CD4-positive, CD25-positive, alpha-beta regulatory T cell (primary cell): ENCODE data around the gene NOL12. TPM values are rescaled to one million over a fixed set of nuclear protein-coding genes. Genes with fewer than 3 reads are reported as not detected.
"Not testable (repeated sequence)": the region's sequence is repeated elsewhere in the genome, so short reads cannot be mapped to it uniquely, and the experiment has no call there.

ENCODE experiments used
- ATAC-seq, 2 donors: fragments of 150-1000 bp; cut with Tn5 transposase; one replicate each; pipeline ENCODE4 v1.10.0; 2021; ENCODE audit warnings: low read depth in 2 of 2, moderate number of reproducible peaks in 2 of 2, moderate library complexity in 1 of 2
- DNase-seq, 3 donors: peaks; one replicate each; pipeline versions ENCODE4 v3.0.0 to v3.0.0-alpha.2; 2012 to 2022; ENCODE audit warnings: mixed read lengths in 1 of 3
- H3K27ac ChIP-seq: one replicate; pipeline ENCODE4 v1.7.0; 2013; ENCODE audit warnings: mild to moderate bottlenecking, low read length; ENCODE audit not compliant: insufficient read depth, poor library complexity, severe bottlenecking
- H3K27me3 ChIP-seq: one replicate; pipeline ENCODE4 v1.7.0; 2013; ENCODE audit warnings: low read length; ENCODE audit not compliant: control insufficient read depth, insufficient read depth
- H3K36me3 ChIP-seq: one replicate; pipeline ENCODE4 v1.7.0; 2013; ENCODE audit warnings: mild to moderate bottlenecking, low read length, moderate library complexity; ENCODE audit not compliant: control insufficient read depth, insufficient read depth
- H3K4me1 ChIP-seq: 2 replicates; pipeline ENCODE4 v1.7.0; 2013; ENCODE audit warnings: mild to moderate bottlenecking, low read length; ENCODE audit not compliant: insufficient read depth, control insufficient read depth, poor library complexity, severe bottlenecking
- H3K4me3 ChIP-seq: one replicate; pipeline ENCODE4 v1.7.0; 2013; ENCODE audit warnings: low read depth, mild to moderate bottlenecking, low read length, moderate library complexity
- H3K9me3 ChIP-seq, 2 experiments: 1 replicate in 1 of 2; 2 replicates in 1 of 2; pipeline ENCODE4 v1.7.0; 2013; ENCODE audit warnings: low read length in 2 of 2, mild to moderate bottlenecking in 1 of 2, moderate library complexity in 1 of 2; ENCODE audit not compliant: control insufficient read depth in 2 of 2
- H3K27ac Mint-ChIP-seq, 3 donors: one replicate each; pipeline ENCODE4 v1.8.0; 2020 to 2022; ENCODE audit warnings: mild to moderate bottlenecking in 3 of 3, mixed read lengths in 3 of 3, moderate library complexity in 2 of 3
- H3K27me3 Mint-ChIP-seq: one replicate; pipeline ENCODE4 v1.8.0; 2022; ENCODE audit warnings: mild to moderate bottlenecking, mixed read lengths
- H3K36me3 Mint-ChIP-seq: one replicate; pipeline ENCODE4 v1.8.0; 2020; ENCODE audit warnings: mixed read lengths
- H3K4me1 Mint-ChIP-seq, 4 donors: one replicate each; pipeline ENCODE4 v1.8.0; 2020 to 2022; ENCODE audit warnings: mixed read lengths in 4 of 4, mild to moderate bottlenecking in 1 of 4
- H3K4me3 Mint-ChIP-seq, 4 donors: one replicate each; pipeline ENCODE4 v1.8.0; 2020 to 2022; ENCODE audit warnings: mild to moderate bottlenecking in 4 of 4, mixed read lengths in 4 of 4, moderate library complexity in 3 of 4
- H3K9me3 Mint-ChIP-seq, 7 donors: one replicate each; pipeline ENCODE4 v1.8.0; 2020 to 2022; ENCODE audit warnings: mixed read lengths in 7 of 7, mild to moderate bottlenecking in 3 of 7, moderate library complexity in 2 of 7
- polyA plus RNA-seq, 4 donors: library from polyadenylated mRNA; unstranded; fragments of 300-500 nt; fragmentation: Illumina TruSeq; gene quantifications; one replicate each; pipeline ENCODE4 v1.2.3, GENCODE V29; 2021
- total RNA-seq: library from RNA; stranded (reverse); gene quantifications from one replicate; pipeline ENCODE4 v1.2.3, GENCODE V29; 2022

The NOL12 gene
- total and polyA plus RNA-seq, 5 donors from 2014 or later: 33.7 to 46.9 (median 38.2) TPM

DNA sequence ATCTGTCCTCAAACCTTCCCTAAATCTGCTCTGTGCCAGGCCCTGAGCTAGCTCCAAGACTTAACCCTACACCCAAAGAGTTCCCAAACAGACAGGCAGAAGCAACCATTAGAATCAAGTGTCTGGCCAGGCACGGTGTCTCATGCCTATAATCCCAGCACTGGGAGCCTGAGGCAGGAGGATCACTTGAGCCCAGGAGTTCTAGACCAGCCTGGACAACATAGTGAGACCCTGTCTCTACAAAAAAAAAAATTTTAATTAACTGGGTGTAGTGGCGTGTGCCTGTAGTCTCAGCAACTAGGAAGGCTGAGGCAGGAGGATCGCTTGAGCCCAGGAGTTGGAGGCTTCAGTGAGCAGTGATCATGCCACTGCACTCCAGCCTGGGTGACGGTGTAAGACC lies 29.6 kb upstream of the NOL12 start:
- not testable (repeated sequence) for H3K36me3 Mint-ChIP-seq, H3K9me3 ChIP-seq, ATAC-seq, H3K27me3 ChIP-seq, DNase-seq, H3K9me3 Mint-ChIP-seq, H3K27ac ChIP-seq, H3K4me3 ChIP-seq, H3K27me3 Mint-ChIP-seq
- H3K27ac Mint-ChIP-seq: peak overlapping the region in 1 of 3 donors; percentile 65
- Histone ChIP-seq H3K4me1 (peaks cover 29% of the 10 kb centered on the region), H3K36me3 (peaks cover 26% of the 10 kb centered on the region)
- H3K4me3 Mint-ChIP-seq: peak overlapping the region in 1 of 4 donors; percentile 22
- peaks cover 0 to 46% (median 23%) of the 10 kb centered on the region in 4 donors for H3K4me1 Mint-ChIP-seq

DNA sequence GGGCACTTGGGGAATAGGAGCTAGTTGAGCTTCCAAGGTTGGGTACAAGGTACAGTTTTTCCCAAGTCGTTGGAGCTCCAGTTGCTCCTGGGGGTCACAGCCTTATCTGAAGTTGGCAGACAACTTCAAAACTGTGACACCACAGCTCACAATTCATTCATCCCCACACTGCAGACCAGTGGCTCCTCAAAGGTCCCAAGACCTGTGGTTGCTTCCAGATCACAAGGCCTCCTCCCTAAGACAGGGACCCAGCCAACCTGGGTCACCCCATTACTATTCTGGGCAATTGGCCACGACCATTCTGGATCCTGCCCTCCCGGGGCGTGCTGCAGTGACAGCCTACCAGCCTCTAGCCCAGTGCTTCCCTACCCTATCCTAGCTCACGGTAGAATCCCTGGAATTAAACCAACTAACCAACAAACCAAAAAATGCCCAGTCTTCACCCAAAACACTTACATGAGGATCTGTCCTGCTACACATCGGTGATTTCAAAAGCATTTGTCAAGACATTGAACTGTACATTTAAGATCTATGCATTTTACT lies 28.5 kb upstream of the NOL12 start:
- Mint-ChIP-seq H3K27ac (peak overlapping the region; percentile 38 to 93 (median 81)), H3K4me1 (peaks cover 0 to 54% (median 29%) of the 10 kb centered on the region in 4 donors), H3K36me3 (peaks cover 3% of the 10 kb centered on the region), H3K4me3 (peak overlapping the region; percentile 81 to 90 (median 87)), H3K9me3 (no peaks in the 10 kb centered on the region), H3K27me3 (no peaks in the 10 kb centered on the region)
- H3K27ac ChIP-seq: peak overlapping the region; percentile 81
- H3K36me3 ChIP-seq: peaks cover 19% of the 10 kb centered on the region
- peak overlapping the region; percentile 87 for H3K4me3 ChIP-seq
- ATAC-seq: no peak
- DNase-seq: no peak
- H3K27me3 ChIP-seq: no peaks in the 10 kb centered on the region
- peaks cover 29% of the 10 kb centered on the region for H3K4me1 ChIP-seq
- H3K9me3 ChIP-seq: no peaks in the 10 kb centered on the region

DNA sequence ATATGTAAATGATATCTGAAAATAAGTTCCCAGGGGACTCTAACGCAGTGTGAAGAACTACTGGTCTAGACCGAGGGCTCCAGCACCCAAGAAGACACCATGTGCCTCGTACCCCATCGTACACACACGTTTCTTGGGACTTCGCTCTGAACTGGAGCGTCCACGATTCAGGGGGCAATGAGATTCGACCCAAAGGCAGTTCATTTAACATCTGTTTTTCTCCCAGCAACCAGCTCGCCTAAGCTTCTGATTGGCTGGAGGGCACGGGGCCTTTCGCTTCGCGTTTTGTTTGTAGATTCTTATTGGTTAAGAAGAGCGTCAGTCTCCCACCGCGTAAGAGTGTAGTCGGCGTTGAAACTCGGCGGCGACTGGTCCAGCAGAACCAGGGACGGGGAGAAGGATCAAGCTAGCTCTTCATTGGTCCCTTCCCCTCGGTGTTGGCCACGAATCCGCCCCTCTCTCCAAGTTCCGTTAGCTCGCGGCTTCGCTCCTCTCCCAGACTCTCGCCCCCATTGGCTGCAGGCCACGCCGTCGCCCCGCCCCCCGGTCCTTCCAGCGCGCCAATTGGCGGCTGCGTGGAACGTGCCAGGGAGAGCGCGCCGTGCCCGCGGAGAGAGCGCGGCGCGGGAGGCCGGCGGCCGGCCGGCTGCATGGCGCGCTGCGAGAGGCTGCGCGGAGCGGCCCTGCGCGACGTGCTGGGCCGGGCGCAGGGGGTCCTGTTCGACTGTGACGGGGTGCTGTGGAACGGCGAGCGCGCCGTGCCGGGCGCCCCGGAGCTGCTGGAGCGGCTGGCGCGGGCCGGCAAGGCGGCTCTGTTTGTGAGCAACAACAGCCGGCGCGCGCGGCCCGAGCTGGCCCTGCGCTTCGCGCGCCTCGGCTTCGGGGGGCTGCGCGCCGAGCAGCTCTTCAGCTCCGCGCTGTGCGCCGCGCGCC lies 27.7 kb upstream of the NOL12 start, which contains the start of gene PDXP:
Gene PDXP, plus strand, starts transcription at position 591 of the 933 bp plus-strand sequence. Its CDS starts 60 bp downstream, at position 651.
- Histone ChIP-seq H3K36me3 (peaks cover 13% of the 10 kb centered on the region), H3K27ac (peak within 1 kb of the TSS; percentile 81), H3K4me3 (peak within 1 kb of the TSS; percentile 87), H3K4me1 (peaks cover 29% of the 10 kb centered on the region), H3K9me3 (no peaks in the 10 kb centered on the region), H3K27me3 (no peaks in the 10 kb centered on the region)
- DNase-seq (peak; percentile 97 to 100 (median 98)), ATAC-seq (peak; percentile 95 to 98)
- Mint-ChIP-seq H3K4me3 (peak within 1 kb of the TSS; percentile 85 to 94 (median 90)), H3K27ac (peak within 1 kb of the TSS; percentile 38 to 93 (median 86)), H3K27me3 (no peaks in the 10 kb centered on the region), H3K9me3 (no peaks in the 10 kb centered on the region), H3K36me3 (peaks cover 3% of the 10 kb centered on the region), H3K4me1 (peaks cover 0 to 53% (median 29%) of the 10 kb centered on the region in 4 donors)

DNA sequence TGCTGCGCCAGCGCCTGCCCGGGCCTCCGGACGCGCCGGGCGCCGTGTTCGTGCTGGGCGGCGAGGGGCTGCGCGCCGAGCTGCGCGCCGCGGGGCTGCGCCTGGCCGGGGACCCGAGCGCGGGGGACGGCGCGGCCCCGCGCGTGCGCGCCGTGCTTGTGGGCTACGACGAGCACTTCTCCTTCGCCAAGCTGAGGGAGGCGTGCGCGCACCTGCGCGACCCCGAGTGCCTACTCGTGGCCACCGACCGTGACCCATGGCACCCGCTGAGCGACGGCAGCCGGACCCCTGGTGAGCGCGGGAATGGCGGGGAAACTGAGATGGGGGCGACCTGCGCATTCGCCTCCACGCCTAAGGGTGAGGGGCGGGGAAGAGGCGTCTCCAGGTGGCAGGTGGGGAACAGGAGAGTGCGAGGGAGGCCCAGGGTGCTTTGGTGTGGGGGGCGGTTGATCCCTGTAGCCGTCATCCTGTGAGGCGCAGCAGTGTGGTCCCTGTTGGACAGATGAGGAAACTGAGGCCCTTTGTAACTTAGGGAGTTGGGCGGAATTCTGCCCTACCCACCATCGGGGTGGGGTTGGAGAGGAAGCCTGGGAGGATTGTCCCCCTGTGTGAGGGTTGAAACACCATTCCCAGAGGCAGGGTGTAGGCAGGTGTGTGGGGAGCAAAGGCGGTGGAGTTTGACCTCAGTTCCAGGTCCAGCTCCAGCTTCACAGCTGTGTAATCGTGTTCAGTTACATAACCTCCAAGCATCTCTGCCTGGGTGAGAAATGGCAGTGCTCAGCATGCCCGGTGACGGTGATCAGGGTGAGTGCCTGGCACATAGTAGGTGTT lies 26.9 kb upstream of the NOL12 start:
- peaks cover 29% of the 10 kb centered on the region for H3K4me1 ChIP-seq
- H3K9me3 Mint-ChIP-seq: no peaks in the 10 kb centered on the region
- H3K9me3 ChIP-seq: no peaks in the 10 kb centered on the region
- H3K27me3 ChIP-seq: no peaks in the 10 kb centered on the region
- peaks cover 6% of the 10 kb centered on the region for H3K36me3 ChIP-seq
- H3K4me3 ChIP-seq: peak overlapping the region; percentile 76
- peaks cover 3% of the 10 kb centered on the region for H3K36me3 Mint-ChIP-seq
- H3K27ac ChIP-seq: no peak overlapping the region
- DNase-seq (peak in 1 of 3 donors; percentile 35), ATAC-seq (no peak)
- peak overlapping the region; percentile 51 to 90 (median 86) for H3K27ac Mint-ChIP-seq
- H3K27me3 Mint-ChIP-seq: no peaks in the 10 kb centered on the region
- H3K4me1 Mint-ChIP-seq: peaks cover 0 to 52% (median 29%) of the 10 kb centered on the region in 4 donors
- peak overlapping the region; percentile 84 to 94 (median 86) for H3K4me3 Mint-ChIP-seq

DNA sequence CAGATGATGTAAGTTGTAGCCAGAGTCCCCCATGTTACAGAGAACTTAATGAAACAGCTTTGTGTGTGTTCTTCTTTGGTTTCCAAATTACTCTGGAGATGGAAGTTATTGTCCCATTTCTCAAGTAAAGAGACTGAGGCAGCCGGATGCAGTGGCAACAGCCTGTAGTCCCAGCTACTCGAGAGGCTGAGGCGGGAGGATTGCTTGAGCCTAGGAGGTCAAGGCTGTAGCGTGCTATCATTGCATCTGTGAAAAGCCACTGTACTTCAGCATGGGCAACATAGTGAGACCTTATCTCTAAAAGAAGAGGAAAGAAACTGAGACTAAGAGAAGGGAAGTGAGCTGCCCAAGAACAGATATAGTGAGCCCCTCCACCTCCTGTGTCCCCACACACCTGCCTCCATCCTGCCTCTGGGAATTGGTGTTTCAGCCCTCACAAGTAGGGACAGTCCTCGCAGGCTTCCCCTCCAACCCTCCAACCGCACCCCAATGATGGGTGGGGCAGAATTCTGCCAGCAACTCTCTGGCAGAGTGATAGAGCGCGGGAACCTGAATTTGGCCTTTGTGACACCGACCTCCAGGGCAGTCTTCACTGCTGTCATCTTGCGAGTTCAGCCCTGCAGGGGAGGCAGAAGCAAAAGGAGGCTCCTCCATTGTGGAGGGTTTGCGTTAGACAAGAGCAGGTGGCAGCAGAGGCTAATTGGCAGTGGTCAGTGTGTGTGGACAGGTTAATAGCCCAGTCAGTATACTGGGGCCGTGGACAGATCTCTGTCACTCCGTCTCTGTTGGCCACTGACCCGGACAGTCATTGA lies 26.0 kb upstream of the NOL12 start:
- Histone ChIP-seq H3K4me1 (peaks cover 29% of the 10 kb centered on the region), H3K27me3 (no peaks in the 10 kb centered on the region), H3K4me3 (peak overlapping the region; percentile 76), H3K36me3 (no peaks in the 10 kb centered on the region), H3K9me3 (no peaks in the 10 kb centered on the region), H3K27ac (no peak overlapping the region)
- peak overlapping the region; percentile 84 to 94 (median 86) for H3K4me3 Mint-ChIP-seq
- H3K27me3 Mint-ChIP-seq: no peaks in the 10 kb centered on the region
- H3K27ac Mint-ChIP-seq: peak overlapping the region; percentile 51 to 90 (median 86)
- H3K9me3 Mint-ChIP-seq: no peaks in the 10 kb centered on the region
- ATAC-seq: no peak
- peaks cover 0 to 53% (median 29%) of the 10 kb centered on the region in 4 donors for H3K4me1 Mint-ChIP-seq
- no peak for DNase-seq
- H3K36me3 Mint-ChIP-seq: peaks cover 3% of the 10 kb centered on the region

DNA sequence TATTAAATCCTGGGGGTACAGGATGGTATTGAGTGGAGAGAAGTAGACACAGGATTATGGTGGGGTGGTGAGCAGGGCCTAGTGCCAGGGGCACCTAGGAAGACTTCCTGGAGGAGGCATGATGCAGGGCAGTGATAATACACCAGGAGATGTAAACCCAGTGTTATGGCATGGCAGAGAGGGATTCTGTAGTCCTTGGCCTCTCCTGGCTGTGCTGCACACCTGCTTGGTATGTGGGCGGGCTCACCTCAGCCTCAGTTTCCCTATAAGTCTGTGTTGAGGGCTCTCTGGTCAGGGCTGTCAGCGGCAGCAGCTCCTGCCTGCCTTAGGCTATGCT lies 25.5 kb upstream of the NOL12 start:
- Histone ChIP-seq H3K4me3 (peak overlapping the region; percentile 76), H3K36me3 (no peaks in the 10 kb centered on the region), H3K27me3 (no peaks in the 10 kb centered on the region), H3K27ac (no peak overlapping the region), H3K4me1 (peaks cover 29% of the 10 kb centered on the region), H3K9me3 (no peaks in the 10 kb centered on the region)
- peak overlapping the region in 2 of 3 donors; percentile 21 to 86 for H3K27ac Mint-ChIP-seq
- no peak for ATAC-seq
- no peak for DNase-seq
- H3K27me3 Mint-ChIP-seq: no peaks in the 10 kb centered on the region
- H3K4me3 Mint-ChIP-seq: peak overlapping the region; percentile 68 to 88 (median 84)
- H3K4me1 Mint-ChIP-seq: peaks cover 0 to 53% (median 29%) of the 10 kb centered on the region in 4 donors
- H3K9me3 Mint-ChIP-seq: no peaks in the 10 kb centered on the region
- peaks cover 3% of the 10 kb centered on the region for H3K36me3 Mint-ChIP-seq
